IPS-15b (cell line): ENCODE data around the gene KIRREL3.

Source experiments
- H3K27me3 ChIP-seq: one replicate; pipeline ENCODE4 v1.6.1; 2013; ENCODE audit warnings: low read length; ENCODE audit not compliant: control insufficient read depth, insufficient read depth
- H3K36me3 ChIP-seq: one replicate; pipeline ENCODE4 v1.6.1; 2013; ENCODE audit warnings: low read length; ENCODE audit not compliant: control insufficient read depth, insufficient read depth
- H3K4me1 ChIP-seq: one replicate; pipeline ENCODE4 v1.6.1; 2013; ENCODE audit warnings: mild to moderate bottlenecking, low read length; ENCODE audit not compliant: control insufficient read depth, insufficient read depth
- H3K4me3 ChIP-seq: one replicate; pipeline ENCODE4 v1.5.1; 2013; ENCODE audit warnings: low read depth, low read length
- H3K9ac ChIP-seq: one replicate; pipeline ENCODE4 v1.6.1; 2013; ENCODE audit warnings: low read depth, mild to moderate bottlenecking, low read length
- H3K9me3 ChIP-seq: one replicate; pipeline ENCODE4 v1.6.1; 2013; ENCODE audit warnings: mild to moderate bottlenecking, low read length; ENCODE audit not compliant: control insufficient read depth, insufficient read depth

The KIRREL3 gene

GRCh38 chr11:126694065-126694625 is 306.4 kb downstream of the KIRREL3 start:
- Histone ChIP-seq H3K27me3 (no peaks in the 10 kb centered on the region), H3K9me3 (no peaks in the 10 kb centered on the region), H3K36me3 (peaks cover 4% of the 10 kb centered on the region), H3K9ac (no peak overlapping the region), H3K4me1 (peaks cover 2% of the 10 kb centered on the region), H3K4me3 (no peak overlapping the region)

- no peaks in the 10 kb centered on the region for H3K36me3 ChIP-seq
- no peaks in the 10 kb centered on the region for H3K9me3 ChIP-seq
- H3K9ac ChIP-seq: no peak overlapping the region
- no peak overlapping the region for H3K4me3 ChIP-seq
- H3K4me1 ChIP-seq: peaks cover 5% of the 10 kb centered on the region
- no peaks in the 10 kb centered on the region for H3K27me3 ChIP-seq
These were observed 313.1 kb downstream of the KIRREL3 start for GRCh38 chr11:126687477-126687876.

GRCh38 chr11:126686938-126687337 is 313.6 kb downstream of the KIRREL3 start:
- no peak overlapping the region for H3K9ac ChIP-seq

GRCh38 chr11:126683766-126684728 is 316.5 kb downstream of the KIRREL3 start:
- H3K9me3 ChIP-seq: no peaks in the 10 kb centered on the region
- H3K27me3 ChIP-seq: no peaks in the 10 kb centered on the region
- no peak overlapping the region for H3K9ac ChIP-seq
- no peaks in the 10 kb centered on the region for H3K36me3 ChIP-seq
- H3K4me3 ChIP-seq: no peak overlapping the region
- peaks cover 5% of the 10 kb centered on the region for H3K4me1 ChIP-seq

More at GRCh38 chr11:126686938-126687337, 313.6 kb downstream of the KIRREL3 start:
- H3K27me3 ChIP-seq: no peaks in the 10 kb centered on the region
- H3K4me1 ChIP-seq: peaks cover 5% of the 10 kb centered on the region
- H3K4me3 ChIP-seq: no peak overlapping the region
- no peaks in the 10 kb centered on the region for H3K36me3 ChIP-seq
- H3K9me3 ChIP-seq: no peaks in the 10 kb centered on the region

GRCh38 chr11:126682590-126682989 is 318.0 kb downstream of the KIRREL3 start:
- Histone ChIP-seq H3K4me3 (no peak overlapping the region), H3K27me3 (no peaks in the 10 kb centered on the region), H3K9me3 (no peaks in the 10 kb centered on the region), H3K4me1 (peaks cover 5% of the 10 kb centered on the region), H3K9ac (no peak overlapping the region), H3K36me3 (no peaks in the 10 kb centered on the region)

GRCh38 chr11:126680700-126681099 is 319.9 kb downstream of the KIRREL3 start:
- Histone ChIP-seq H3K9ac (no peak overlapping the region), H3K9me3 (no peaks in the 10 kb centered on the region), H3K27me3 (no peaks in the 10 kb centered on the region)

GRCh38 chr11:126680131-126680530 is 320.4 kb downstream of the KIRREL3 start:
- no peak overlapping the region for H3K9ac ChIP-seq
- H3K27me3 ChIP-seq: no peaks in the 10 kb centered on the region
- H3K4me3 ChIP-seq: no peak overlapping the region
- no peaks in the 10 kb centered on the region for H3K9me3 ChIP-seq
- H3K4me1 ChIP-seq: no peaks in the 10 kb centered on the region
- no peaks in the 10 kb centered on the region for H3K36me3 ChIP-seq

More at GRCh38 chr11:126680700-126681099, 319.9 kb downstream of the KIRREL3 start:
- no peak overlapping the region for H3K4me3 ChIP-seq
- no peaks in the 10 kb centered on the region for H3K4me1 ChIP-seq
- H3K36me3 ChIP-seq: no peaks in the 10 kb centered on the region

GRCh38 chr11:126679033-126679432 is 321.5 kb downstream of the KIRREL3 start:
- Histone ChIP-seq H3K4me1 (no peaks in the 10 kb centered on the region), H3K4me3 (no peak overlapping the region), H3K36me3 (no peaks in the 10 kb centered on the region), H3K9me3 (no peaks in the 10 kb centered on the region), H3K27me3 (no peaks in the 10 kb centered on the region), H3K9ac (no peak overlapping the region)

GRCh38 chr11:126676536-126676935 is 324.0 kb downstream of the KIRREL3 start:
- H3K4me1 ChIP-seq: no peaks in the 10 kb centered on the region
- H3K4me3 ChIP-seq: no peak overlapping the region
- H3K27me3 ChIP-seq: no peaks in the 10 kb centered on the region
- H3K9ac ChIP-seq: no peak overlapping the region
- H3K36me3 ChIP-seq: no peaks in the 10 kb centered on the region
- no peaks in the 10 kb centered on the region for H3K9me3 ChIP-seq

GRCh38 chr11:126673319-126673718 is 327.3 kb downstream of the KIRREL3 start:
- no peak overlapping the region for H3K9ac ChIP-seq
- no peaks in the 10 kb centered on the region for H3K27me3 ChIP-seq
- no peaks in the 10 kb centered on the region for H3K36me3 ChIP-seq
- no peaks in the 10 kb centered on the region for H3K9me3 ChIP-seq
- no peak overlapping the region for H3K4me3 ChIP-seq
- H3K4me1 ChIP-seq: no peaks in the 10 kb centered on the region

GRCh38 chr11:126669416-126669815 is 331.2 kb downstream of the KIRREL3 start:
- no peaks in the 10 kb centered on the region for H3K9me3 ChIP-seq
- no peaks in the 10 kb centered on the region for H3K4me1 ChIP-seq
- no peaks in the 10 kb centered on the region for H3K36me3 ChIP-seq
- H3K9ac ChIP-seq: no peak overlapping the region
- H3K4me3 ChIP-seq: no peak overlapping the region
- no peaks in the 10 kb centered on the region for H3K27me3 ChIP-seq

- Histone ChIP-seq H3K9ac (no peak overlapping the region), H3K36me3 (no peaks in the 10 kb centered on the region), H3K9me3 (no peaks in the 10 kb centered on the region), H3K4me1 (no peaks in the 10 kb centered on the region), H3K4me3 (no peak overlapping the region), H3K27me3 (peaks cover 15% of the 10 kb centered on the region)
These were observed 335.9 kb downstream of the KIRREL3 start for GRCh38 chr11:126664643-126665042.
